Measurements from ENCODE around the gene MINK1. TPM values are rescaled to one million over a fixed set of nuclear protein-coding genes. Genes with fewer than 3 reads are reported as not detected.
"Not testable (repeated sequence)": the region's sequence is repeated elsewhere in the genome, so short reads cannot be mapped to it uniquely, and the experiment has no call there.

MINK1 gene
- total and polyA plus RNA-seq, 9 donors, result 11.8 to 39.3 (median 29.1) TPM

- no peak within 1 kb of the TSS for H3K4me3 ChIP-seq (ENCODE audit: low read length)
- WGBS (ENCODE audit: insufficient coverage), result 11% methylated on average over 7 of the region's 10 CpGs
Measured at GRCh38 chr17:4903051-4903818, 70.1 kb downstream of the MINK1 start, which contains the start of gene CHRNE. TSS of gene CHRNE (minus strand) at chr17:4903098. CDS start at chr17:4903063, 35 bp downstream.

DNA sequence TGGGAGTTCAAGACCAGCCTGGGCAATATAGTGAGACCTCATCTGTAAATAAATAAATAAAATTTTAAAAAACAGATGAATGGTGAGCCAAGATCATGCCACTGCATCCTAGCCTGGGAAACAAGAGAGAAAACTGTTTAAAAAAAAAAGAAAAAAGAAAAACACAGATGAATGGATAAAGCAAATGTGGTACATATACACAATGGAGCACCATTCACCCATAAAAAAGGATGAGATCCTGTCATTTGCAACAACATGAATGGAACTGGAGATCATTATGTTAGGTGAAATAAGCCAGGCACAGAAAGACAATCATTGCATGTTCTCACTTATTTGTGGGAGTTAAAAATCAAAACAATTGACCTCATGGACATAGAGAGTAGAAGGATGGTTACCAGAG, 73.5 kb downstream of the MINK1 start:
- peaks cover 38% of the 10 kb centered on the region for H3K4me1 ChIP-seq (ENCODE audit: control insufficient read depth, insufficient read depth, low read length)
- H3K9me3 ChIP-seq (replicated peaks; ENCODE audit: control insufficient read depth, low read depth, low read length); H3K36me3 ChIP-seq (ENCODE audit: control insufficient read depth, insufficient read depth, low read length); H3K27me3 ChIP-seq (ENCODE audit: control insufficient read depth, insufficient read depth, low read length); DNase-seq; H3K27ac ChIP-seq (ENCODE audit: low read length); H3K4me3 ChIP-seq (ENCODE audit: low read length): not testable (repeated sequence)

More at GRCh38 chr17:4903051-4903818, 70.1 kb downstream of the MINK1 start, which contains the start of gene CHRNE:
- Histone ChIP-seq H3K36me3 (ENCODE audit: control insufficient read depth, insufficient read depth, low read length) (no peaks in the 10 kb centered on the region), H3K27ac (ENCODE audit: low read length) (peak within 1 kb of the TSS; percentile 75), H3K4me1 (ENCODE audit: control insufficient read depth, insufficient read depth, low read length) (peaks cover 55% of the 10 kb centered on the region), H3K9me3 (replicated peaks; ENCODE audit: control insufficient read depth, low read depth, low read length) (no peaks in the 10 kb centered on the region), H3K27me3 (ENCODE audit: control insufficient read depth, insufficient read depth, low read length) (peaks cover 37% of the 10 kb centered on the region)
- DNase-seq, result peak; percentile 90

DNA sequence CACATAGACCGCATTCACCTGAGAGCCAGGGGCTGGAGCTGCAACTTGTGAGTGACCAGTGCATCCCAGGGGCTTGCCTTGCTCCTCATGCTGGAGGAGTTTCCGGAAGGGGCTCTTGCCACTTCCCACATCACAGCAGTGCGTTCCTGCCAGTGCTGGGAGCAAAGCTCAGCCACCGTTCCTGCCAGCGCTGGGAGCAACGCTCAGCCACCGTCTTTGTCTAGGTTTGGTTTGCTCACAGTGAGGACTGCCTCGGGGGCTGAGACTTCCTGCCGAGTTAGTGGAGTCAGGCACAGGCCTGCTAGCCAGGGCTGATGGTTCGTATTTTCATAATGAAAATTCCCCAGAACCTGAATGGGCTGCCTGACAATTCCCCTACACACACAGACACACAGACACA, 75.2 kb downstream of the MINK1 start:
- peak; percentile 56 for DNase-seq
- Histone ChIP-seq H3K27me3 (ENCODE audit: control insufficient read depth, insufficient read depth, low read length) (no peaks in the 10 kb centered on the region), H3K4me1 (ENCODE audit: control insufficient read depth, insufficient read depth, low read length) (peaks cover 23% of the 10 kb centered on the region), H3K4me3 (ENCODE audit: low read length) (no peak overlapping the region), H3K9me3 (replicated peaks; ENCODE audit: control insufficient read depth, low read depth, low read length) (no peaks in the 10 kb centered on the region), H3K36me3 (ENCODE audit: control insufficient read depth, insufficient read depth, low read length) (no peaks in the 10 kb centered on the region), H3K27ac (ENCODE audit: low read length) (peak overlapping the region; percentile 87)
- 17% methylated on average over 10 of the region's 10 CpGs for WGBS (ENCODE audit: insufficient coverage)

GRCh38 chr17:4908711-4909496, 75.8 kb downstream of the MINK1 start:
- Histone ChIP-seq H3K27ac (ENCODE audit: low read length) (peak overlapping the region; percentile 87), H3K27me3 (ENCODE audit: control insufficient read depth, insufficient read depth, low read length) (no peaks in the 10 kb centered on the region), H3K4me3 (ENCODE audit: low read length) (no peak overlapping the region), H3K36me3 (ENCODE audit: control insufficient read depth, insufficient read depth, low read length) (no peaks in the 10 kb centered on the region), H3K9me3 (replicated peaks; ENCODE audit: control insufficient read depth, low read depth, low read length) (no peaks in the 10 kb centered on the region), H3K4me1 (ENCODE audit: control insufficient read depth, insufficient read depth, low read length) (peaks cover 18% of the 10 kb centered on the region)
- WGBS (ENCODE audit: insufficient coverage), result 54% methylated on average over 8 of the region's 20 CpGs
- DNase-seq, result peak; percentile 97

- WGBS (ENCODE audit: insufficient coverage), result no CpG with 5 or more reads among the region's 1 CpG
- H3K4me1 ChIP-seq (ENCODE audit: control insufficient read depth, insufficient read depth, low read length), result peaks cover 7% of the 10 kb centered on the region
- H3K9me3 ChIP-seq (replicated peaks; ENCODE audit: control insufficient read depth, low read depth, low read length), result no peaks in the 10 kb centered on the region
- H3K27me3 ChIP-seq (ENCODE audit: control insufficient read depth, insufficient read depth, low read length), result no peaks in the 10 kb centered on the region
- H3K4me3 ChIP-seq (ENCODE audit: low read length), result no peak overlapping the region
- H3K27ac ChIP-seq (ENCODE audit: low read length), result no peak overlapping the region
- H3K36me3 ChIP-seq (ENCODE audit: control insufficient read depth, insufficient read depth, low read length), result no peaks in the 10 kb centered on the region
- DNase-seq, result peak; percentile 16
Measured at GRCh38 chr17:4913994-4914393, 80.9 kb downstream of the MINK1 start.

GRCh38 chr17:4914551-4914950, 81.4 kb downstream of the MINK1 start:
- not testable (repeated sequence) for H3K27ac ChIP-seq (ENCODE audit: low read length); H3K36me3 ChIP-seq (ENCODE audit: control insufficient read depth, insufficient read depth, low read length); H3K9me3 ChIP-seq (replicated peaks; ENCODE audit: control insufficient read depth, low read depth, low read length); H3K4me3 ChIP-seq (ENCODE audit: low read length); DNase-seq; H3K27me3 ChIP-seq (ENCODE audit: control insufficient read depth, insufficient read depth, low read length); H3K4me1 ChIP-seq (ENCODE audit: control insufficient read depth, insufficient read depth, low read length)
- WGBS (ENCODE audit: insufficient coverage), result 100% methylated on average over 2 of the region's 4 CpGs

DNA sequence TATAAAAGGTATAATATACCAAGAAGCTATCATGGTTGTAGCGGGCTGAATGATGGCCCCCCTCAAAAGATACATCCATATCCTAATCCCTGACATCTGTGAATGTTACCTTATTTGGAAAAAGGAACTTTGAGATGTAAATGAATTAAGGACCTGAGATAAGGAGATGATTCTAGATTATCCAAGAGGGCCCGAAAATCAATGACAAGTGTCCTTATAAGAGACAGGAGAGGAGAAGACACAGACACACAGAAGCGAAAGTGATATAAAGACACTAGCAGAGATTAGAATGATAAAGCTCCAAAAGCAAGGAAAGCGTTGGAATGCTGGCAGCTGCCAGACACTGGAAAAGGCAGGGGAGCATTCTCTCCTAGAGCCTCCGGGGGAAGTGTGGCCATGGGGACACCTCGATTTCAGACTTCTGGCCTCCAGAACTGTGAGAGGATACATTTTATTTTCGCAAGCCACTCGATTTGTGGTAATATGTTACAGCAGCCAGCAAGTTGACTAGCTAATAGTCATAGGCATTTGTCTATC, 86.4 kb downstream of the MINK1 start:
- Histone ChIP-seq H3K27ac (ENCODE audit: low read length) (no peak overlapping the region), H3K36me3 (ENCODE audit: control insufficient read depth, insufficient read depth, low read length) (no peaks in the 10 kb centered on the region), H3K9me3 (replicated peaks; ENCODE audit: control insufficient read depth, low read depth, low read length) (no peaks in the 10 kb centered on the region), H3K4me3 (ENCODE audit: low read length) (no peak overlapping the region), H3K4me1 (ENCODE audit: control insufficient read depth, insufficient read depth, low read length) (no peaks in the 10 kb centered on the region), H3K27me3 (ENCODE audit: control insufficient read depth, insufficient read depth, low read length) (no peaks in the 10 kb centered on the region)
- WGBS (ENCODE audit: insufficient coverage), result 66% methylated on average over 5 of the region's 8 CpGs
- no peak for DNase-seq

DNA sequence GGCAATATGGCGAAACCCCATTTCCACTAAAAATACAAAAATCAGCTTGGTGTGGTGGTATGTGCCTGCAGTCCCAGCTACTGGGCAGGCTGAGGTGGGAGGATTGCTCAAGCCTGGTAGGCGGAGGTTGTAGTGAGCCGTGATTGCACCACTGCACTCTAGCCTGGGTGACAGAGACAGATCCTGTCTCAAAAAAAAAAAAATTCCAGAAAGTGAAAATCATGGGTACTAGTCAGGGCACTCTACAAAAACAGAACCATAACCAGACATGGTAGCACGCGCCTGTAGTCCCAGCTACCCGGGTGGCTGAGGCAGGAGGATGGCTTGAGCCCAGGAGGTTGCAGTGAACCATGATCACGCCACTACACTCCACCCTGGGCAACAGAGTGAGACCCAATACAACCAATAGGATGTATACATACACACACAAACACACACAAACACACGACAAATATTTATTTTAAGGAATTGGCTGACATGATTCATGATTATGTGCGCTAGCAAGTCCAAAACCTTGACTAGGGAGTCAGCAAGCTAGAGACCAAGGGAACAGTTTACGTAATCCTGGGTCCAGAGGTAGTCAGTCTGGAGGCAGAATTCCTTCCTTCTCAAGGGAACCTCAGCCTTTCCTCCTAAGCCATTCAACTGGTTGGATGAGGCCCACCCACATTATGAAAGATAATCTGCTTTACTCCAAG, 87.4 kb downstream of the MINK1 start:
- Histone ChIP-seq H3K36me3 (ENCODE audit: control insufficient read depth, insufficient read depth, low read length) (no peaks in the 10 kb centered on the region), H3K27me3 (ENCODE audit: control insufficient read depth, insufficient read depth, low read length) (no peaks in the 10 kb centered on the region), H3K4me3 (ENCODE audit: low read length) (no peak overlapping the region), H3K27ac (ENCODE audit: low read length) (no peak overlapping the region), H3K4me1 (ENCODE audit: control insufficient read depth, insufficient read depth, low read length) (no peaks in the 10 kb centered on the region), H3K9me3 (replicated peaks; ENCODE audit: control insufficient read depth, low read depth, low read length) (no peaks in the 10 kb centered on the region)
- DNase-seq, result no peak
- WGBS (ENCODE audit: insufficient coverage), result 89% methylated on average over 4 of the region's 10 CpGs

DNA sequence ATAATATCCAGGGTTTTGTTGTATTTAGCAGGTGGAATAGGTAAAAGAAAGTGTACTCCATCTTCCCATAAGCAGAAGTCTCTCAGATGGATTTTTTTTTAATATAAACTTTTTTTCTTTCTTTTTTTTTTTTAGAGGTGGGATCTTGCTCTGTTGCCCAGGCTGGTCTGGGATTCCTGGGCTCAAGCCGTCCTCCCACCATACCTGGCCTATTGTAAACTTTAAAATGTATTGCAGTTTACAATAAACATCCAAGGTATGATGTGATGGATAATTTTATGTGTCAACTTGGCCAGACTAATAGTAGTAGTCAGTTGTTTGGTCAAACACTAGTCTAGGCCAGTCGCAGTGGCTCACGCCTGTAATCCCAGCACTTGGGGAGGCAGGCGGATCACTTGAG, 88.2 kb downstream of the MINK1 start:
- DNase-seq, result no peak
- H3K27ac ChIP-seq (ENCODE audit: low read length), result no peak overlapping the region
- no peaks in the 10 kb centered on the region for H3K4me1 ChIP-seq (ENCODE audit: control insufficient read depth, insufficient read depth, low read length)
- no peak overlapping the region for H3K4me3 ChIP-seq (ENCODE audit: low read length)
- H3K27me3 ChIP-seq (ENCODE audit: control insufficient read depth, insufficient read depth, low read length), result no peaks in the 10 kb centered on the region
- H3K9me3 ChIP-seq (replicated peaks; ENCODE audit: control insufficient read depth, low read depth, low read length), result no peaks in the 10 kb centered on the region
- H3K36me3 ChIP-seq (ENCODE audit: control insufficient read depth, insufficient read depth, low read length), result no peaks in the 10 kb centered on the region
- WGBS (ENCODE audit: insufficient coverage), result no CpG with 5 or more reads among the region's 4 CpGs

Data from muscle of leg (tissue), 11 donors.